IMR-90 (cell line): ENCODE results near the gene OR6N2. TPM values are rescaled to one million over a fixed set of nuclear protein-coding genes. Genes with fewer than 3 reads are reported as not detected.

Source experiments
- ATAC-seq: fragments of 200-7000 bp; cut with Tn5 transposase; 2 replicates; pipeline ENCODE4 v1.9.1; 2020; ENCODE audit warnings: low read depth, mild to moderate bottlenecking, moderate library complexity
- BruUV-seq: library from RNA; stranded (reverse); fragments of 400-500 nt; replicated peaks from 2 replicates; lab custom pipeline; 2021; lab: Mats Ljungman, UMichigan
- CTCF ChIA-PET: fragments of 300-600 bp; formaldehyde crosslinking; extraction: SDS; loops from one replicate; lab custom pipeline; 2021; ENCODE audit warnings: antibody characterized with exemption; lab: Yijun Ruan, JAX
- POLR2A ChIA-PET: fragments of 300-600 bp; sonication (Branson Sonifier 250); formaldehyde crosslinking; loops from one replicate; lab custom pipeline; 2022; ENCODE audit warnings: antibody characterized with exemption; ENCODE audit not compliant: unreplicated experiment; lab: Charles Lee
- DNase-seq: peaks from one replicate; pipeline ENCODE4 v3.0.0; 2013
- H2AFZ ChIP-seq: replicated peaks from 2 replicates; pipeline ENCODE3; 2013; ENCODE audit warnings: low read length, mild to moderate bottlenecking; ENCODE audit not compliant: poor library complexity
- H2AK5ac ChIP-seq: 2 replicates; pipeline ENCODE4 v1.6.1; 2013; ENCODE audit warnings: low read depth, low read length, inconsistent platforms
- H2AK9ac ChIP-seq: replicated peaks from 2 replicates; pipeline ENCODE3; 2013; ENCODE audit warnings: mild to moderate bottlenecking, low read depth, low read length, moderate library complexity; ENCODE audit not compliant: poor library complexity
- H2BK120ac ChIP-seq: 2 replicates; pipeline ENCODE4 v1.6.1; 2013; ENCODE audit warnings: low read depth, low read length, inconsistent platforms
- H2BK15ac ChIP-seq: 3 replicates; pipeline ENCODE4 v1.6.1; 2013; ENCODE audit warnings: low read depth, low read length, inconsistent platforms
- H2BK20ac ChIP-seq: 2 replicates; pipeline ENCODE4 v1.6.1; 2013; ENCODE audit warnings: low read depth, mild to moderate bottlenecking, inconsistent platforms, low read length, moderate library complexity
- H2BK5ac ChIP-seq: 2 replicates; pipeline ENCODE4 v1.6.1; 2013; ENCODE audit warnings: mild to moderate bottlenecking, low read depth, low read length, inconsistent platforms; ENCODE audit not compliant: poor library complexity, severe bottlenecking
- H3K14ac ChIP-seq: replicated peaks from 2 replicates; pipeline ENCODE4 v1.6.1; 2013; ENCODE audit warnings: low read depth, low read length, inconsistent platforms
- H3K18ac ChIP-seq: 2 replicates; pipeline ENCODE4 v1.6.1; 2013; ENCODE audit warnings: low read depth, low read length, control low read depth
- H3K23ac ChIP-seq: 2 replicates; pipeline ENCODE4 v1.6.1; 2013; ENCODE audit warnings: low read depth, low read length, inconsistent platforms
- H3K27ac ChIP-seq: 2 replicates; pipeline ENCODE4 v1.5.1; 2013; ENCODE audit warnings: mild to moderate bottlenecking, control low read depth, low read length; ENCODE audit not compliant: insufficient read depth
- H3K27me3 ChIP-seq: 2 replicates; pipeline ENCODE4 v1.6.1; 2013; ENCODE audit warnings: low read length; ENCODE audit not compliant: control insufficient read depth, insufficient read depth
- H3K36me3 ChIP-seq: 2 replicates; pipeline ENCODE4 v1.6.1; 2013; ENCODE audit warnings: low read length, mixed read lengths; ENCODE audit not compliant: control insufficient read depth, insufficient read depth
- H3K4ac ChIP-seq: 2 replicates; pipeline ENCODE4 v1.6.1; 2013; ENCODE audit warnings: low read depth, low read length, inconsistent platforms
- H3K4me1 ChIP-seq: 2 replicates; pipeline ENCODE4 v1.6.1; 2013; ENCODE audit warnings: low read length, mixed read lengths; ENCODE audit not compliant: control insufficient read depth, insufficient read depth
- H3K4me2 ChIP-seq: 2 replicates; pipeline ENCODE4 v1.6.1; 2013; ENCODE audit warnings: low read depth, mild to moderate bottlenecking, control low read depth, low read length, moderate library complexity
- H3K4me3 ChIP-seq: 2 replicates; pipeline ENCODE4 v1.5.1; 2013; ENCODE audit warnings: low read depth, mild to moderate bottlenecking, control low read depth, low read length, moderate library complexity; ENCODE audit not compliant: insufficient read depth
- H3K56ac ChIP-seq: 2 replicates; pipeline ENCODE4 v1.6.1; 2013; ENCODE audit warnings: low read length, inconsistent platforms; ENCODE audit not compliant: insufficient read depth; ENCODE audit errors: extremely low read depth
- H3K79me1 ChIP-seq, 2 experiments: 2 replicates each; pipeline ENCODE4 v1.6.1; 2013; ENCODE audit warnings: low read length in 2 of 2, inconsistent platforms in 1 of 2, low read depth in 1 of 2
- H3K9ac ChIP-seq: 2 replicates; pipeline ENCODE4 v1.6.1; 2013; ENCODE audit warnings: low read depth, low read length, control low read depth
- H3K9me1 ChIP-seq: 2 replicates; pipeline ENCODE4 v1.6.1; 2013; ENCODE audit warnings: low read length, inconsistent platforms; ENCODE audit not compliant: insufficient read depth
- H3K9me3 ChIP-seq: 2 replicates; pipeline ENCODE4 v1.6.1; 2013; ENCODE audit warnings: low read length; ENCODE audit not compliant: control insufficient read depth, insufficient read depth
- H4K20me1 ChIP-seq: 2 replicates; pipeline ENCODE4 v1.6.1; 2013; ENCODE audit warnings: low read length, inconsistent platforms; ENCODE audit not compliant: insufficient read depth
- H4K5ac ChIP-seq: 2 replicates; pipeline ENCODE4 v1.6.1; 2013; ENCODE audit warnings: mild to moderate bottlenecking, low read depth, low read length, control low read depth
- H4K8ac ChIP-seq, 2 experiments: 2 replicates each; pipeline ENCODE4 v1.6.1; 2013; ENCODE audit warnings: low read depth in 2 of 2, low read length in 2 of 2, control low read depth in 1 of 2, inconsistent platforms in 1 of 2
- H4K91ac ChIP-seq: 2 replicates; pipeline ENCODE4 v1.6.1; 2013; ENCODE audit warnings: low read depth, low read length, inconsistent platforms; ENCODE audit not compliant: insufficient read depth
- BHLHE40 ChIP-seq: fragments of 150-350 bp; IDR thresholded peaks from 2 replicates; pipeline ENCODE4 v1.6.1; 2016; ENCODE audit warnings: mild to moderate bottlenecking, low read depth, low read length
- CEBPB ChIP-seq: IDR thresholded peaks from 2 replicates; pipeline ENCODE4 v1.6.1; 2012; ENCODE audit warnings: low read depth, low read length, improper control_type of control experiment
- CHD1 ChIP-seq: IDR thresholded peaks from 2 replicates; pipeline ENCODE4 v1.6.1; 2012; ENCODE audit warnings: low read depth, low read length, improper control_type of control experiment
- ELK1 ChIP-seq: fragments of 150-350 bp; IDR thresholded peaks from 2 replicates; pipeline ENCODE4 v1.6.1; 2016; ENCODE audit warnings: low read depth, mild to moderate bottlenecking, low read length, moderate library complexity, borderline replicate concordance
- FOS ChIP-seq: fragments of 150-350 bp; IDR thresholded peaks from 2 replicates; pipeline ENCODE4 v1.6.1; 2016; ENCODE audit warnings: low read depth, low read length
- MAFK ChIP-seq: IDR thresholded peaks from 2 replicates; pipeline ENCODE4 v1.6.1; 2012; ENCODE audit warnings: low read depth, low read length, improper control_type of control experiment
- MAZ ChIP-seq: IDR thresholded peaks from 2 replicates; pipeline ENCODE4 v1.6.1; 2012; ENCODE audit warnings: low read depth, mild to moderate bottlenecking, low read length, improper control_type of control experiment, moderate library complexity, borderline replicate concordance
- MXI1 ChIP-seq: IDR thresholded peaks from 2 replicates; pipeline ENCODE4 v1.6.1; 2012; ENCODE audit warnings: low read depth, mild to moderate bottlenecking, low read length, moderate library complexity, borderline replicate concordance
- NFE2L2 ChIP-seq: fragments of 150-350 bp; IDR thresholded peaks from 2 replicates; pipeline ENCODE4 v1.6.1; 2016; ENCODE audit warnings: low read depth, mild to moderate bottlenecking, low read length
- POLR2A ChIP-seq: IDR thresholded peaks from 2 replicates; pipeline ENCODE4 v1.6.1; 2012; ENCODE audit warnings: mild to moderate bottlenecking, low read depth, low read length
- RAD21 ChIP-seq: IDR thresholded peaks from 2 replicates; pipeline ENCODE4 v1.6.1; 2012; ENCODE audit warnings: low read length, improper control_type of control experiment
- RCOR1 ChIP-seq: IDR thresholded peaks from 2 replicates; pipeline ENCODE4 v1.6.1; 2012; ENCODE audit warnings: mild to moderate bottlenecking, low read length, improper control_type of control experiment; ENCODE audit not compliant: insufficient replicate concordance
- RFX5 ChIP-seq: IDR thresholded peaks from 2 replicates; pipeline ENCODE4 v1.8.0; 2012; ENCODE audit warnings: low read depth, mild to moderate bottlenecking, low read length, moderate library complexity
- SMC3 ChIP-seq: fragments of 150-350 bp; IDR thresholded peaks from 2 replicates; pipeline ENCODE4 v1.6.1; 2016; ENCODE audit warnings: low read depth, mild to moderate bottlenecking, antibody characterized with exemption, low read length, moderate library complexity
- USF2 ChIP-seq: fragments of 150-350 bp; IDR thresholded peaks from 2 replicates; pipeline ENCODE4 v1.6.1; 2017; ENCODE audit warnings: mild to moderate bottlenecking, antibody characterized with exemption, low read length, low read depth
- WGBS, 2 experiments: methylation state at CpG; one replicate each; pipeline versions ENCODE4 v1.1.5 to v1.1.7; 2013; ENCODE audit warnings: missing lambda C conversion rate in 2 of 2; ENCODE audit not compliant: insufficient read length in 1 of 2; ENCODE audit errors: extremely low coverage in 2 of 2; 5-methylcytosine and 5-hydroxymethylcytosine counted together
- dilution Hi-C: fragments of 300-500 bp; cut with HindIII; formaldehyde crosslinking; loops from one replicate; pipeline ENCODE4 v1.14.3; 2018; ENCODE audit warnings: low sequenced_read_pairs; ENCODE audit not compliant: unreplicated experiment
- in situ Hi-C: fragments of 300-500 bp; cut with MboI; formaldehyde crosslinking; loops from 3 replicates; pipeline ENCODE4 v1.14.3; 2019; ENCODE audit warnings: low sequenced_read_pairs, inconsistent platforms, mixed read lengths
- intact Hi-C: fragments of 100-400 bp; cut with micrococcal nuclease; formaldehyde crosslinking; loops from 2 replicates; pipeline ENCODE4 v1.10.0; 2022
- polyA plus RNA-seq, 3 experiments: library from polyadenylated mRNA; depleted of rRNA; stranded (reverse); fragments of >200 nt; gene quantifications; 2 replicates each; pipeline ENCODE4 v1.2.3, GENCODE V29; 2012; ENCODE audit warnings: low replicate concordance in 1 of 3
- total RNA-seq: library from RNA; depleted of rRNA; stranded (reverse); fragments of >200 nt; gene quantifications from 2 replicates; pipeline ENCODE4 v1.2.3, GENCODE V29; 2012
- TF ChIP-seq, protein P1 (sequence below): conservative IDR thresholded peaks from 2 replicates; pipeline ENCODE4 v1.5.1; 2012; ENCODE audit warnings: mild to moderate bottlenecking, low read depth, low read length, improper control_type of control experiment

OR6N2 gene
- total and polyA plus RNA-seq, 2 of the 4 experiments (the other 2 are of a cell fraction): not detected

DNA sequence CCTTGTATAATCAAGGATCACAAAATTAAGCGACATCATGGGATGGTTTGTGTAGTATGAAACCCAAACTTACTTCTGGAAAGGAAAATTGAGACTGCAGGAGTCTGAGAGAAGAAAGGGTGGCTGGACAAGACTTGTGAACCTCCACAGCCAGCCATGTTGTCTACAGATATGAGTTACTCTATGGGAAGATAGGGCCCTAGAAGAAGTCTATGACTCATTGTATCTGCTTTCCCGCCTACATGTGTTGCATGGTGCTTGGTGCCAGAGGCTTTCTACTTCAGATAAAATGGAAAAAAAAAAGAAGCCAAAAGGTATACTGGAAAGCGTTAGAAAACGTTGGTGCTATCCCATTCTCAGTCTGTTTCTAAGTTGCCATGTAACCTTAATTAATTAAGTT is 18.7 kb upstream of the OR6N2 start:
- DNase-seq: no peak
- no TSS peak for BruUV-seq
- no peaks in the 10 kb centered on the region for H3K27me3 ChIP-seq
- H4K5ac ChIP-seq: no peak overlapping the region
- H3K79me1 ChIP-seq: no peaks in the 10 kb centered on the region
- H2BK5ac ChIP-seq: no peak overlapping the region
- no peak overlapping the region for H2AK5ac ChIP-seq
- H4K8ac ChIP-seq: no peak overlapping the region
- no CpG with 5 or more reads among the region's 4 CpGs for WGBS, 2 experiments
- H3K4me3 ChIP-seq: no peak overlapping the region
- H3K56ac ChIP-seq: no peak overlapping the region
- H3K4ac ChIP-seq: no peak overlapping the region
- TF ChIP-seq POLR2A (no peak), RAD21 (no peak), BHLHE40 (no peak), RCOR1 (no peak), MXI1 (no peak), CEBPB (no peak), CHD1 (no peak), ELK1 (no peak), FOS (no peak), MAZ (no peak), USF2 (no peak), SMC3 (no peak), RFX5 (no peak), NFE2L2 (no peak), MAFK (no peak)
- TF ChIP-seq, protein P1, sequence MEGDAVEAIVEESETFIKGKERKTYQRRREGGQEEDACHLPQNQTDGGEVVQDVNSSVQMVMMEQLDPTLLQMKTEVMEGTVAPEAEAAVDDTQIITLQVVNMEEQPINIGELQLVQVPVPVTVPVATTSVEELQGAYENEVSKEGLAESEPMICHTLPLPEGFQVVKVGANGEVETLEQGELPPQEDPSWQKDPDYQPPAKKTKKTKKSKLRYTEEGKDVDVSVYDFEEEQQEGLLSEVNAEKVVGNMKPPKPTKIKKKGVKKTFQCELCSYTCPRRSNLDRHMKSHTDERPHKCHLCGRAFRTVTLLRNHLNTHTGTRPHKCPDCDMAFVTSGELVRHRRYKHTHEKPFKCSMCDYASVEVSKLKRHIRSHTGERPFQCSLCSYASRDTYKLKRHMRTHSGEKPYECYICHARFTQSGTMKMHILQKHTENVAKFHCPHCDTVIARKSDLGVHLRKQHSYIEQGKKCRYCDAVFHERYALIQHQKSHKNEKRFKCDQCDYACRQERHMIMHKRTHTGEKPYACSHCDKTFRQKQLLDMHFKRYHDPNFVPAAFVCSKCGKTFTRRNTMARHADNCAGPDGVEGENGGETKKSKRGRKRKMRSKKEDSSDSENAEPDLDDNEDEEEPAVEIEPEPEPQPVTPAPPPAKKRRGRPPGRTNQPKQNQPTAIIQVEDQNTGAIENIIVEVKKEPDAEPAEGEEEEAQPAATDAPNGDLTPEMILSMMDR: no peak
- H3K4me1 ChIP-seq: no peaks in the 10 kb centered on the region
- H3K4me2 ChIP-seq: no peak overlapping the region
- in situ Hi-C loops (no loop called here), intact Hi-C loops (loop anchor here (10.0 kb wide), 1 partner anchor 275 kb away; the partner anchor contains the start of gene AIM2), dilution Hi-C loops (no loop called here)
- H2BK120ac ChIP-seq: no peak overlapping the region
- CTCF ChIA-PET: no interaction called here
- H3K23ac ChIP-seq: no peak overlapping the region
- no peak overlapping the region for H2AFZ ChIP-seq
- H4K20me1 ChIP-seq: no peaks in the 10 kb centered on the region
- no peak overlapping the region for H2BK20ac ChIP-seq
- H3K27ac ChIP-seq: no peak overlapping the region
- no peak overlapping the region for H2BK15ac ChIP-seq
- POLR2A ChIA-PET: no interaction called here
- H4K91ac ChIP-seq: no peak overlapping the region
- no peaks in the 10 kb centered on the region for H3K36me3 ChIP-seq
- no peak overlapping the region for H2AK9ac ChIP-seq
- no peaks in the 10 kb centered on the region for H3K9me3 ChIP-seq
- H3K14ac ChIP-seq: no peak overlapping the region
- ATAC-seq: no peak
- no peak overlapping the region for H3K18ac ChIP-seq
- no peaks in the 10 kb centered on the region for H3K9me1 ChIP-seq
- H3K9ac ChIP-seq: no peak overlapping the region
